Activated naive CD4-positive, alpha-beta T cell treated with Interleukin-2 at 50 U/mL for 16 hours (primary cell): ENCODE measurements around the gene PISD.
"Not testable (repeated sequence)": the region's sequence is repeated elsewhere in the genome, so short reads cannot be mapped to it uniquely, and the experiment has no call there.

Source experiments
- DNase-seq: peaks from one replicate; pipeline ENCODE4 v3.0.0-alpha.2; 2020

The PISD gene

DNA sequence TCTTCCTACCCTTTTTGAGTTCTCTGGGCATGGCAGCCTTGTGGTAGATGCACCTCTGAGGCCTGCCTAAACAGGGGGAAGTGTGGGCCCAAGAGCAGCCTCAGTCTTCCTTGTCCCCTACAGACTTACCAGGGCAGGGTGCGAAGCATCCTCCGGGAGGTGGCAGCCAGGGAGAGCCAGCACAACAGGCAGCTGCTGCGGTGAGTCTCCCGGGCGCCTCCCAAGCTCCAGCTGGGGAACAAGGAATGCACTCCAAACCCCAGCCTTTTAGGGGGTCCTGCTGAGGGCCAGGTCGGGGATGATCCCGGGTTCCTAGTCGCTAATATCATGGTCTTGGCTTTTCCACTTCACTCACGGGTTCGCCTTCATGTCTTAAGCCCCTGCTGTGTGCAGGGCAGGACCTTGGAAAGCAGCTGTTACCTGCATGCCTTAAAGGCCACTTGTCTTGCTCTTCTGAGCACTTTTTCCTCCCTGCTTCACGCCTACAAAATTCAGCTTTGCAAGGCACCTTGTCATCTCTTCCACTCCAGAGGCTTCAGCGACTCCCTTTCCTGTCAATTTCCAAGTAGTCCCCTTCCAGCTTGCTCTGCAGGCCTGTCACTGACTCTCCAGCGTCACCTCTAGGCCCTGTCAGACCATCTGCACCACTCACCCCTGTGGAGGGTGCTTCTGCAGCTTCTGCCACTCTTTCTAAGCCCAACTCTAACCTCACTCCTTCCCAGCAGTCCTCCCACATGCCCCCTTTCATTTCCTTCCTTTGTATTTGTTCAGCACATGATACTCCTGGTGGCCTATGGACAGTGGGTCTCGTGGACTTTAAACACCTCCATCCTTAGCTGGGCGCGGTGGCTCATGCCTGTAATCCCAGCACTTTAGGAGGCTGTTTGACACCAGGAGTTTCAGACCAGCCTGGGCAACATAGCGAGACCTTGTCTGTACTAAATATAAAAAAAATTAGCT, 57.0 kb downstream of the PISD start:
- DNase-seq: no peak

DNA sequence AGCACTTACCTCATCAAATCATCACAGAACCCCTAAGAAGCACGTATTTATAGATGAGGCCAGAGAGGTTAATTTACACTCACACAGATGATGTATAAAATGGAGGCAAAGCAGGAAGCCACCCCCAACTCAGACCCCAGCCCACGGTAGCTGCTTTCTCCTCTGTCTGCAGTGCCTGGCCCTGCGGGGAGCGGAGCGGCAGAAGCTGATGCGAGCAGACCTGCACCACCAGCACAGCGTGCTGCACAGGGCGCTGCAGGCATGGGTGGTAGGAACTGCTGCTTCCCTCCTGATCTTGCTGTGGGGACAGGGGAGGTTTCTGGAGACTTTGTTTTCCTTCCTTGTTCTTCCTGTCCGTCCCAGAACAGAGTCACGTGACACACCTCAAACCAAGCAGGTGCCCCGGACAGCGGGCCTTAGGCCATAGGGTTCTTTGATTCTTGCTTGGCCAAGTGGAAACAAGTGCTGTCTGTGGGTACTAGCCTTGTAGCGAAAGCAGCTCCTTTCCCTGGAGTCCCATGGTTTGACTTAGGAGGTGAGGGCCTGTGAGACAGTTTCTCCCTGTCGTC, 57.8 kb downstream of the PISD start:
- DNase-seq: no peak

DNA sequence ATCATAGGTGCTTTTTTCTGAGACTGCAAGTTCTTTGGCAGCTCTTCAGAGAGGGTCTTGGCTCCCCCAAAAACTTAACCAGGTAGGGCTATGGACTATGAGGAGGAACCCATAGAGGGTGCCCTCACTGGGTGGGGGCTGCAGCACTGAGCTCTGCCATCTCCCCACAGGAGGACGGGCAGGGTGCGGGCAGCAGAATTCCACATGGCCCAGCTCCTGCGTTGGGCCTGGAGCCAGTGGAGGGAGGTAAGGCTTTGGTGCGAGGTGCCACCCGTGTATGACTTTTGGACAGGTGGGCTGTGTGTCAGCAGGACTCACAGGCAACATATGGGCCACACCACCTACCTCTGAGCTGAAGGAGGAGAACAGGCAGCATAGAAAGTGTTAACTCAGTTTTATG, 58.4 kb downstream of the PISD start:
- no peak for DNase-seq

DNA sequence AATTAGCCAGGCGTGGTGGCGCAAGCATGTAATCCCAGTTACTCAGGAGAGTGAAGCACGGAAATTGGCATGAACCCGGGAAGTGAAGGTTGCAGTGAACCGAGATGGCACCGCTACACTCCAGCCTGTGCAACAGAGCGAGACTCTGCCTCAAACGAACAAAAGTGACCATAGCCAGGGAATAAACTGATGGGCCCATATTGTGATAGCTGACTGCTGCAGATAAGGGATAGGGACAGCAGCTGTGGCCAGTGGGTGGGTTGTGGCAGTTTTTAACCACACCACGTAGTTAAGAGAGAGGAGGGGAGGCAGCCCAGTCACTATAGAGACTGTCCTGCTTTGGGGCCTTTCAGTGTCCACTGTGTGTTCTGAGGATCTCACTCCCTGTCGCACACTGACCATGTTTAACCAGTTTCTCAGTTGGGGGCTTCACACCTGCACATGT, 58.9 kb downstream of the PISD start:
- no peak for DNase-seq

DNA sequence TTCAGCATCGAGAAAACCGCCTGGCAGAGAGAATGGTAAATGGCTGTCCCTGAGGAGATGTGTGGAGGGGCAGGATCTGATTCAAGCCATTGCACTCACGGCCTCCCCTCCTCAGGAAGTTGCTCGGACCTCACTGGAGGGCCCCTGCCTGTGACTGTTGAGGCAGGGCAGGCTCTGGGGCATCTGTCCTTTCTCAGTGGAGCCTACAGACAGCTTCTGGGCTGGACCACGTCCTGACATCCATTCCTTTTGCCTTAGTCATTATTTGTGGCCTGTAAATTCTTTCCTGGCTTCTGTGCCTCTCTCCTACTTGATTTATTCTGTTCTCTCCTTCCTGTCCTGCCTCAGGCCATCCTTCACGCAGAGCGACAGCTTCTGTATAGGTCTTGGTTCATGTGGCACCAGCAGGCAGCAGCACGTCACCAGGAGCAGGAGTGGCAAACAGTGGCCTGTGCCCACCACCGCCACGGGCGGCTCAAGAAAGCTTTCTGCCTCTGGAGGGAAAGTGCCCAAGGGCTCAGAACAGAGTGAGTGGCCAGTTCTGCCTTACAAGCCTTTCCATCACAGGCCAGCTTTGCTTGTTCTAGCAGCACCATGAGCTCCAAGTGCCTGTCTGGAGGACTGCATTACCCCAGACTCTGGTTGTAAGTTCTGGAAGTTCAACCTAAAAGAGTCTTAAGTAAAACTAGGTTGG, 59.6 kb downstream of the PISD start:
- DNase-seq: no peak

DNA sequence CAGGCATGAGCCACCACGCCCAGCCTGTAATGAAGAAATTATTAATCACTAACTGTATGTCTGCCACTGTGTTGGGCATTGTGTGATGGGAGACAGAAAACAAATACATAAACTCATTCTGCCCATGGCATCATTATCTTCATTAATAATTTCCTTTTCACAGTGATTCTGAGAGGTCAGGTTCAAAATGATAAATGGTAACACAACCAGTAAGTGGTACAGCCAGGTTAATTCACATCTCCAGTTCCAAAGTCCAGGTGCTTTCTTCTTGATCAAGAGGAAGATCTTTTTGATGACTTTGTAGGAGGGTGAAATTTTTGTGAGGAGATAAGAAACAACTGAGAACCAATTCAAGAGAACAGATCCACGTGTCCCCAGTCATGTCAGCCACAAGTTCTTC, 66.7 kb downstream of the PISD start:
- no peak for DNase-seq

- not testable (repeated sequence) for DNase-seq
Measured at GRCh38 chr22:31590161-31590560, 71.9 kb downstream of the PISD start.

GRCh38 chr22:31588970-31589675, 72.9 kb downstream of the PISD start:
- DNase-seq: no peak

GRCh38 chr22:31586137-31586920, 75.7 kb downstream of the PISD start:
- no peak for DNase-seq

DNA sequence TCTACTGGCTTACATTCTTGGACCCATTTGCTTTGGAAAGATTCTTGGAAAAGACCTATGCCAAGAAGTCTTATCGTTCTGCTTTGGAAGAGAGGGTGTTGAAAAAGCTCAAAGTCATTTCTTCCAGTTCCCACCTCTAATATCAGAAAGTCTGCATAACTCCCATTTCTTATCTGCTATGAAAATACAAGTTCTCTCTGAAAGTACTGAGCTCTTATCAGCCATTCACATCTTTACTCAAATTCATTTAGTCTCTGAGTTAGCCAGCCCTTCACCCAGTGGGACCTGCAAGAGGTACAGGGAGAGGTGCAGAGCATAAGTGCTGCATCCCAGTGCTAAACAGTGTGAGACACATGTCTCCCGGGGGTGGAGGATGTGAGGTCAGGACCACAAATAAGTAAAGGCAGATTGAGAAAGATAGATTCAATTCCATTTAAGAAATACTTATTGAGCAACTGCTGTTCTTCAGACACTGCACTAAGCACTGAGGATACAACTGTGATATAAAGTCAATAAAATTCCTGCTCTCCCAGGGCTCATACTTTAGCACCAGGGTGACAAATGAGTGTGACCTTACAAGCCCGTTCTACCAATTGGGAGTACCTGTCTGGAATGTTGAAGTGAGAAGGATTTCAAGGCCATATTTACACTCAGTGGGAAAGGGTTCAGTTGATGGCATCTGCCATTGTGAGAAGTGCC, 76.7 kb downstream of the PISD start:
- peak; percentile 25 for DNase-seq

DNA sequence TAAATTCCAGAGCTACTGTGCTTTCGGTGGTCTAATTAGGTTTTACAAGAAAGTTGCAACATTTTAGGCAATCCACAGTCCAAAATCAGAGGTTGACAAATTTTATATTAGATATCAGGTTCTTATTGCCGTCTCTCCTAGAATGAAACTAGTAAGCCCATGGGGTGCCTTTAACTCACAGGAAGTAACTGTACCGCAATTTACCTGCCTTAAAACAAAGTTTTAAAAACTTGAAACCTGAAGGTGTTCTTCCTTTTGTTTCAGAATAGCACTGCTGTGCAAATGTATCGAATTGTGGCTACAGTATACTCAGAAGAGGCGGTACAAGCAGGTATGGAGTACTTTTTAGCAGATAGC, 77.2 kb downstream of the PISD start:
- DNase-seq: no peak

DNA sequence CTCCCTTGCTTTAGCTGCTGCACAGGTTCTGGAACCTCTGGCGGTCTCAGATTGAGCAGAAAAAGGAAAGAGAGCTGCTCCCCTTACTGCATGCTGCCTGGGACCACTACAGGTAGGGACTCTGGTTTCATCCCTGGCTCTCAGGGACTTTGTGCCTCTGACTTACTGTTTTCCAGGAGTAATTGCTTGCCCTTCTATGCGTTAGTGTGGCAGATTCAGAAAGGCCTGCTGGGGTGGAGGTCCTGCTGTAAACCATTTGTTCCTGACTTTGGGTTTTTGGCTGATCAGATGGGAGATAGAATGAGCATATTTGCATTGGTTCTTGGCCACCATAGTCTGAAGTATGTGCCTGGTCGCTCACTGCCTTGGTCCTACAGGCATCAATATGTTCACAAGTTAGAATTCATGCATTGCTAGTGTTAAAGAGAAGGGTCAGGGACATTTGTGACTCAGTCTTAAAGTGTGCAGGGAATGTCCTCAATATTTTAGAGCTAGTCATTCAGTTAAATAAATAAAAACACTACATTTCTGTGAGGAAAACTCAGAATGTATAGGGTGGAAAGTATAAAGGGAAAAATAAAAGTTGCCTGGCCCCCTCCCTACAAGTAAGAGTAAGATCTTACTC, 78.0 kb downstream of the PISD start:
- DNase-seq: no peak

DNA sequence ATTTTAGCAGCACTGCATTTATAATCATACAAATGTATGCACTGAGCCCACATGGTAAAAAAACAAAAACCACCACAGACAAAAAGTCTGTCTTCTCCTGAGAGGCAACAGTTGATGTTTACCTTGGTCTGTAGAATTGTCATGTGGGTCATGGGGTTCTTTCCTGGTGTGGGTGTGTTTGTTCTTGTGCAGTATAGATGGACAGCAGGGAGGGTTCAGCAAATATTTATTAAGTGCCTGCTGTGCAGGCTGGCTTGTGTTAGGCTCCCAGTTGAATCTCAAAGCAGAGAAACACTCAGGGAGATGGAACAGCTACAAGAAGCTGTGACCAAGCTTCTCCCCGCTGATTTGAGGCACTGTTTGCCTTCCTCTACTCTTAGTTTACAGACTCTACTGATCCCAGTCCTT, 82.2 kb downstream of the PISD start:
- DNase-seq: no peak

GRCh38 chr22:31578171-31578570, 83.8 kb downstream of the PISD start:
- DNase-seq: no peak

GRCh38 chr22:31577711-31578110, 84.3 kb downstream of the PISD start:
- no peak for DNase-seq

GRCh38 chr22:31575190-31575589, 86.8 kb downstream of the PISD start:
- DNase-seq: no peak

DNA sequence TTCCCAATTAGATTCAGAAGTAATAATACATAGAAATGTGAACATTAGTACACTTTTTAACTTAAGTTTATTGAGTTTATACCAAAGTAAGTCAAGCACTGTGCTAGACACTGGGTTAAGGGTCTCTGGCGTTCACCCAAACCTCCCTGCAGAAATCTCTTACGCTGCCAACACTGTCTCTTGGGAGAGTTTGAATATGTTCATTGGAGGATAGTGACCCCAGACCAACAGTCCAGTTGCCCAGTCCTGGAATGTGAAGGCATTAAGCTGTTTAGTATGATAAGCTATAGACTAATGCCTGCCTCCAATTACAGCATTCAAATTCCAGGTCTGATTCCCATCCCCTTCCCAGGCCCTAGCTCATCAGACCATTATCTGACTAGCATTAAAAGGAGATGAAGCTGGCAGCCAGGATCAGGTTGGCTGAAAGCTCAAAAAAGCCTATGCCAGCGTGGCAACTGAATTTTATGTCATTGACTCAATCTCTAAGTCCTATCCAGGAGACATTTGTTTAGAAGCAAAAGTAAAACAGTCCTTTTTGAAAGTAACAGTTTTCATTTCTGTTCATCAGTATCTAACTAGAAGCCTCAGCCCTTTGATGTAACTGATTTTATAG, 87.9 kb downstream of the PISD start:
- no peak for DNase-seq

DNA sequence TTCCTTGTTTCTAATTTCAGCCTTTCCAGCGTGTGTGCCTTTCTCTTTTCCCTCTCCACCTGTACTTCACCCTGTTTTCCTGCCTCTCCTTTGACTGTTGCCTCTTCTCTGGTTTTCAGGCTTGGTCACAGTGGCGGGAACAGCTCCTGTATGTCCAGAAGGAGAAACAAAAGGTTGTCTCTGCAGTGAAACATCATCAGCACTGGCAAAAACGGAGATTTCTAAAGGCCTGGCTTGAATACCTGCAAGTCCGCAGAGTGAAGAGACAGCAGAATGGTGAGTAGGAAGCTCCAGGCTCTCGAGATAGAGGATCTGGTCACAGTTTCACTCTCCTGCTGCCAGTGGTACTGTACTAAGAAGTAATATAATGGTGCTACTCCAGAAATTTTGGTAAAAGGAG, 89.1 kb downstream of the PISD start:
- no peak for DNase-seq

GRCh38 chr22:31569126-31569525, 92.9 kb downstream of the PISD start:
- DNase-seq: no peak
